Endothelial cell of umbilical vein (primary cell): ENCODE measurements around the gene NLRP9. TPM values are rescaled to one million over a fixed set of nuclear protein-coding genes. Genes with fewer than 3 reads are reported as not detected.

Source experiments
- BruUV-seq: library from RNA; stranded (reverse); fragments of 400-500 nt; replicated peaks from 2 replicates; lab custom pipeline; 2021; lab: Mats Ljungman, UMichigan
- CTCF ChIA-PET: fragments of 300-600, 350-600 bp; sonication (Branson Sonifier 250); formaldehyde crosslinking; loops from one replicate; lab custom pipeline; 2021; ENCODE audit warnings: antibody characterized with exemption, inconsistent platforms; lab: Charles Lee
- POLR2A ChIA-PET: fragments of 300-600, 350-600 bp; sonication (Branson Sonifier 250); formaldehyde crosslinking; loops from one replicate; lab custom pipeline; 2021; ENCODE audit warnings: antibody characterized with exemption, inconsistent platforms; lab: Charles Lee
- DNase-seq: peaks from one replicate; pipeline ENCODE4 v3.0.0-alpha.2; 2011; ENCODE audit warnings: low read depth, low spot score
- FAIRE-seq: peaks from 2 replicates; lab custom pipeline; 2011; peaks lifted over from hg19 to GRCh38; lab: Jason Lieb, UNC
- H2AFZ ChIP-seq: 2 replicates; pipeline ENCODE4 v1.6.0; 2012; ENCODE audit warnings: low read depth, low read length, control low read depth, inconsistent platforms
- H3K27ac ChIP-seq: 2 replicates; pipeline ENCODE4 v1.5.1; 2011; ENCODE audit warnings: low read depth, mild to moderate bottlenecking, control low read depth, low read length, moderate library complexity; ENCODE audit not compliant: insufficient read depth
- H3K27me3 ChIP-seq, 2 experiments: 2 replicates each; pipeline versions ENCODE4 v1.6.0 to v1.6.1; 2011; ENCODE audit warnings: low read length in 2 of 2, mixed read lengths in 1 of 2; ENCODE audit not compliant: control insufficient read depth in 2 of 2, insufficient read depth in 2 of 2
- H3K36me3 ChIP-seq, 2 experiments: 2 replicates in 1 of 2; 3 replicates in 1 of 2; pipeline ENCODE4 v1.5.1; 2011; ENCODE audit warnings: low read length in 2 of 2, mild to moderate bottlenecking in 1 of 2, moderate library complexity in 1 of 2; ENCODE audit not compliant: control insufficient read depth in 2 of 2, insufficient read depth in 2 of 2; ENCODE audit errors: extremely low read depth in 1 of 2
- H3K4me1 ChIP-seq: 3 replicates; pipeline ENCODE4 v1.5.1; 2011; ENCODE audit warnings: mild to moderate bottlenecking, low read length; ENCODE audit not compliant: control insufficient read depth, insufficient read depth; ENCODE audit errors: extremely low read depth
- H3K4me2 ChIP-seq: 2 replicates; pipeline ENCODE4 v1.6.1; 2011; ENCODE audit warnings: low read length, control low read depth, mixed read lengths; ENCODE audit not compliant: insufficient read depth
- H3K4me3 ChIP-seq, 3 experiments: fragments of 200-600 bp in 1 of 3; sonication (generic), shearing (Covaris generic) in 1 of 3; replicated peaks in 1 of 3; 2 replicates each; pipeline ENCODE4 v1.5.1; 2011 to 2016; ENCODE audit warnings: control low read depth in 3 of 3, low read length in 3 of 3, mild to moderate bottlenecking in 2 of 3, inconsistent platforms in 1 of 3, low read depth in 1 of 3, moderate library complexity in 1 of 3; ENCODE audit not compliant: insufficient read depth in 1 of 3
- H3K79me2 ChIP-seq: 2 replicates; pipeline ENCODE4 v1.6.0; 2012; ENCODE audit warnings: low read length, inconsistent platforms; ENCODE audit not compliant: control insufficient read depth, insufficient read depth
- H3K9ac ChIP-seq: replicated peaks from 2 replicates; pipeline ENCODE3; 2011; ENCODE audit warnings: low read length, control low read depth; ENCODE audit not compliant: insufficient read depth; ENCODE audit errors: extremely low read depth
- H3K9me1 ChIP-seq: replicated peaks from 3 replicates; pipeline ENCODE4 v1.6.0; 2011; ENCODE audit warnings: mild to moderate bottlenecking, low read length; ENCODE audit not compliant: control insufficient read depth, insufficient read depth; ENCODE audit errors: extremely low read depth
- H3K9me3 ChIP-seq: replicated peaks from 2 replicates; pipeline ENCODE4 v1.5.1; 2012; ENCODE audit warnings: low read length, inconsistent platforms; ENCODE audit not compliant: control insufficient read depth, insufficient read depth
- H4K20me1 ChIP-seq: replicated peaks from 2 replicates; pipeline ENCODE3; 2011; ENCODE audit warnings: mild to moderate bottlenecking, low read length; ENCODE audit not compliant: control insufficient read depth, insufficient read depth; ENCODE audit errors: extremely low read depth
- EZH2 ChIP-seq: IDR thresholded peaks from 2 replicates; pipeline ENCODE4 v1.6.1; 2012; ENCODE audit warnings: borderline replicate concordance, low read depth, mild to moderate bottlenecking, moderate library complexity, low read length, inconsistent platforms; ENCODE audit not compliant: severe bottlenecking
- FOS ChIP-seq: IDR thresholded peaks from 2 replicates; pipeline ENCODE4 v1.6.1; 2011; ENCODE audit warnings: mild to moderate bottlenecking, low read length, moderate library complexity, borderline replicate concordance; ENCODE audit not compliant: insufficient read depth
- GATA2 ChIP-seq: IDR thresholded peaks from 2 replicates; pipeline ENCODE4 v1.7.0; 2011; ENCODE audit warnings: low read depth, mild to moderate bottlenecking, moderate library complexity, mixed read lengths, low read length; ENCODE audit not compliant: insufficient read length, insufficient read depth
- JUN ChIP-seq: IDR thresholded peaks from 2 replicates; pipeline ENCODE4 v1.6.1; 2011; ENCODE audit warnings: borderline replicate concordance, low read depth; ENCODE audit not compliant: insufficient read length, insufficient read depth
- MYC ChIP-seq: IDR thresholded peaks from one replicate; pipeline ENCODE4 v1.6.1; 2011; ENCODE audit warnings: mild to moderate bottlenecking, low read depth, low read length
- POLR2A ChIP-seq: IDR thresholded peaks from 2 replicates; pipeline ENCODE4 v1.6.1; 2012; ENCODE audit warnings: low read depth, mild to moderate bottlenecking, control low read depth, low read length
- POLR2AphosphoS5 ChIP-seq: IDR thresholded peaks from 2 replicates; pipeline ENCODE4 v1.6.1; 2012; ENCODE audit warnings: low read depth, mild to moderate bottlenecking, control low read depth, low read length, moderate library complexity; ENCODE audit not compliant: insufficient read depth
- dilution Hi-C: fragments of 300-500 bp; cut with MboI; formaldehyde crosslinking; loops from one replicate; pipeline ENCODE4 v1.15.0; 2019; ENCODE audit warnings: low sequenced_read_pairs; ENCODE audit not compliant: extremely low pct_ligation_motif_present
- intact Hi-C: fragments of 100-400 bp; cut with micrococcal nuclease; formaldehyde crosslinking; loops from one replicate; pipeline ENCODE4 v1.10.0; 2022
- polyA plus RNA-seq, 4 experiments: library from polyadenylated mRNA; depleted of rRNA in 3 of 4; stranded (reverse) in 3 of 4; unstranded in 1 of 4; fragments of >200 nt; gene quantifications; 2 replicates each; pipeline versions ENCODE4 v1.2.1 to v1.2.3, GENCODE V29; 2011 to 2012; ENCODE audit warnings: missing spikeins in 1 of 4
- small RNA-seq: library from RNA; depleted of rRNA; stranded (forward); fragments of <200 nt; gene quantifications from one replicate; pipeline ENCODE3, GENCODE V24; 2012; ENCODE audit warnings: low replicate concordance, low read depth; ENCODE audit not compliant: insufficient read depth, insufficient read length
- total RNA-seq: library from RNA; stranded (reverse); gene quantifications from 2 replicates; pipeline ENCODE4 v1.2.3, GENCODE V29; 2021
- TF ChIP-seq, protein P1 (sequence below), 2 donors: IDR thresholded peaks; 1 replicate in 1 of 2; 2 replicates in 1 of 2; pipeline ENCODE4 v1.5.1; 2011; ENCODE audit warnings: low read length in 2 of 2, mild to moderate bottlenecking in 2 of 2, moderate library complexity in 2 of 2, control low read depth in 1 of 2, inconsistent platforms in 1 of 2, low read depth in 1 of 2; ENCODE audit not compliant: insufficient read depth in 1 of 2; ENCODE audit errors: extremely low read depth in 1 of 2
- TF ChIP-seq, protein P2 (sequence below): IDR thresholded peaks from 2 replicates; pipeline ENCODE4 v1.6.1; 2011; ENCODE audit not compliant: insufficient read depth, insufficient read length

Gene NLRP9
- total and polyA plus RNA-seq, 2 donors (not counting 3 experiments of a cell fraction or from before 2014, with no cell fraction given), result not detected

DNA sequence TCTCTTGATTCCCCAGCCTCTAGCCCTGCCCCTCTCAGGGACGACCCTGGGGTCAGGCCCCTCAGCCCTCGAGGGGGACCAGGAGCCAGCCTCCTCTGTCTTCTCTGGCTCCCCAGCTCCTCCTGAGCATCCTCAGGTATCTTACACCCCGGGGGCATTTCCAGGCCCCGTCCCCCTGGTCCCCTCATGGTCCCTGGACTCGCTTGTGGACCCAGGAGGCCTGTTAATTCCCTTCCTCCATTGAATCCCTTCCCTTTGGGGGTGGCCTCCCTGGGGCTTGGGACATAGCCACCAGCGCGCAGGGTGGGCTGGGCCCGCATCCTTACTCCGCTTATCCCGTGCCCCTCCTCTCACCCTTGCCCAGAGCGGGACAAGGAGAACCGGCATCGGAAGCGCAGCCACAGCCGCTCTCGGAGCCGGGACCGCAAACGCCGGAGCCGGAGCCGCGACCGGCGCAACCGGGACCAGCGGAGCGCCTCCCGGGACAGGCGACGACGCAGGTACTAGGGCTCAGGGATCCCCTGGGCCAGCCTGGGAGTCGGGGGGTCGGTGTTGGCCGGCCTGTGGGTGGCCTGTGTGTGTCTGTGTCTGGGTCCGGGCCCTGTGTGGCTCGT lies 79.2 kb downstream of the NLRP9 start:
- TF ChIP-seq POLR2AphosphoS5 (no peak), JUN (no peak), POLR2A (no peak), MYC (no peak), GATA2 (no peak), FOS (no peak), EZH2 (no peak)
- TF ChIP-seq, protein P1, sequence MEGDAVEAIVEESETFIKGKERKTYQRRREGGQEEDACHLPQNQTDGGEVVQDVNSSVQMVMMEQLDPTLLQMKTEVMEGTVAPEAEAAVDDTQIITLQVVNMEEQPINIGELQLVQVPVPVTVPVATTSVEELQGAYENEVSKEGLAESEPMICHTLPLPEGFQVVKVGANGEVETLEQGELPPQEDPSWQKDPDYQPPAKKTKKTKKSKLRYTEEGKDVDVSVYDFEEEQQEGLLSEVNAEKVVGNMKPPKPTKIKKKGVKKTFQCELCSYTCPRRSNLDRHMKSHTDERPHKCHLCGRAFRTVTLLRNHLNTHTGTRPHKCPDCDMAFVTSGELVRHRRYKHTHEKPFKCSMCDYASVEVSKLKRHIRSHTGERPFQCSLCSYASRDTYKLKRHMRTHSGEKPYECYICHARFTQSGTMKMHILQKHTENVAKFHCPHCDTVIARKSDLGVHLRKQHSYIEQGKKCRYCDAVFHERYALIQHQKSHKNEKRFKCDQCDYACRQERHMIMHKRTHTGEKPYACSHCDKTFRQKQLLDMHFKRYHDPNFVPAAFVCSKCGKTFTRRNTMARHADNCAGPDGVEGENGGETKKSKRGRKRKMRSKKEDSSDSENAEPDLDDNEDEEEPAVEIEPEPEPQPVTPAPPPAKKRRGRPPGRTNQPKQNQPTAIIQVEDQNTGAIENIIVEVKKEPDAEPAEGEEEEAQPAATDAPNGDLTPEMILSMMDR (IDR thresholded peaks at IDR 0.05; ENCODE audit: extremely low read depth in 1 of 2, insufficient read depth in 1 of 2, low read depth in 1 of 2, low read length in 2 of 2), result no peak
- TF ChIP-seq, protein P2, sequence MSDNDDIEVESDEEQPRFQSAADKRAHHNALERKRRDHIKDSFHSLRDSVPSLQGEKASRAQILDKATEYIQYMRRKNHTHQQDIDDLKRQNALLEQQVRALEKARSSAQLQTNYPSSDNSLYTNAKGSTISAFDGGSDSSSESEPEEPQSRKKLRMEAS, result no peak
- H4K20me1 ChIP-seq, result peaks cover 12% of the 10 kb centered on the region
- H3K4me1 ChIP-seq, result peaks cover 25% of the 10 kb centered on the region
- BruUV-seq, result no TSS peak
- H3K36me3 ChIP-seq, result peaks cover 11 to 42% of the 10 kb centered on the region in 2 experiments
- no peak overlapping the region for H3K4me3 ChIP-seq
- no peaks in the 10 kb centered on the region for H3K9me3 ChIP-seq
- no peak for DNase-seq
- no peak for FAIRE-seq
- H2AFZ ChIP-seq, result no peak overlapping the region
- no peak overlapping the region for H3K27ac ChIP-seq
- peaks cover 88% of the 10 kb centered on the region for H3K79me2 ChIP-seq
- intact Hi-C loops (loop anchor here (10.0 kb wide), 3 partner anchors 324 to 1194 kb away; partner anchors contain the start of genes KMT5C, LENG9 and ZNF787), dilution Hi-C loops (no loop called here)
- ChIA-PET CTCF (interaction anchor here (2.2 kb wide), 1 partner anchor 13 kb away, joined by 22 read pairs; no protein-coding TSS in a partner anchor), POLR2A (no interaction called here)
- no peaks in the 10 kb centered on the region for H3K27me3 ChIP-seq
- no peaks in the 10 kb centered on the region for H3K9me1 ChIP-seq
- H3K9ac ChIP-seq, result no peak overlapping the region
- no peak overlapping the region for H3K4me2 ChIP-seq

Small RNA genes lying within 50 kb of the gene (small RNA-seq; reads per million reads assigned to genes)
- gene AC010525.2, result not detected

Other genes starting within 250 kb of the NLRP9 start
- gene SSC5D, start 250.0 kb downstream of the NLRP9 start, total RNA-seq, result 1.0 and 1.3 TPM in 2 replicates
- gene SSC5D, start 250.0 kb downstream of the NLRP9 start, polyA plus RNA-seq, result 0.47 and 0.49 TPM in 2 replicates
- gene SBK2, start 201.3 kb downstream of the NLRP9 start, total RNA-seq, result not detected in 2 replicates
- not detected in 2 replicates for gene SBK2, start 201.3 kb downstream of the NLRP9 start, polyA plus RNA-seq
- 0.25 and 0.62 TPM in 2 replicates for gene SBK3, start 192.9 kb downstream of the NLRP9 start, total RNA-seq
- gene SBK3, start 192.9 kb downstream of the NLRP9 start, polyA plus RNA-seq, result 0.18 and 0.19 TPM in 2 replicates
- 15.7 and 15.9 TPM in 2 replicates for gene ZNF579, start 157.6 kb downstream of the NLRP9 start, total RNA-seq
- 9.9 and 11.6 TPM in 2 replicates for gene ZNF579, start 157.6 kb downstream of the NLRP9 start, polyA plus RNA-seq
- 14.7 and 15.6 TPM in 2 replicates for gene FIZ1, start 138.9 kb downstream of the NLRP9 start, total RNA-seq
- 6.6 and 7.0 TPM in 2 replicates for gene FIZ1, start 138.9 kb downstream of the NLRP9 start, polyA plus RNA-seq
- 14.2 and 15.2 TPM in 2 replicates for gene ZNF524, start 138.1 kb downstream of the NLRP9 start, total RNA-seq
- gene ZNF524, start 138.1 kb downstream of the NLRP9 start, polyA plus RNA-seq, result 15.4 and 22.5 TPM in 2 replicates
- 10.1 and 11.4 TPM in 2 replicates for gene ZNF865, start 132.8 kb downstream of the NLRP9 start, total RNA-seq
- gene ZNF865, start 132.8 kb downstream of the NLRP9 start, polyA plus RNA-seq, result 4.0 and 5.2 TPM in 2 replicates
- 4.9 and 7.1 TPM in 2 replicates for gene ZNF784, start 113.8 kb downstream of the NLRP9 start, total RNA-seq
- gene ZNF784, start 113.8 kb downstream of the NLRP9 start, polyA plus RNA-seq, result 4.9 and 5.6 TPM in 2 replicates
- 32.5 and 41.1 TPM in 2 replicates for gene ZNF580, start 97.4 kb downstream of the NLRP9 start, total RNA-seq
- gene ZNF580, start 97.4 kb downstream of the NLRP9 start, polyA plus RNA-seq, result 13.7 and 16.9 TPM in 2 replicates
- 27.8 and 31.4 TPM in 2 replicates for gene ZNF581, start 94.8 kb downstream of the NLRP9 start, total RNA-seq
- 32.3 and 37.0 TPM in 2 replicates for gene ZNF581, start 94.8 kb downstream of the NLRP9 start, polyA plus RNA-seq
- 11.8 and 13.2 TPM in 2 replicates for gene CCDC106, start 90.2 kb downstream of the NLRP9 start, total RNA-seq
- 12.0 and 17.8 TPM in 2 replicates for gene CCDC106, start 90.2 kb downstream of the NLRP9 start, polyA plus RNA-seq
- gene U2AF2, start 83.4 kb downstream of the NLRP9 start, total RNA-seq, result 246 and 259 TPM in 2 replicates
- 173 and 183 TPM in 2 replicates for gene U2AF2, start 83.4 kb downstream of the NLRP9 start, polyA plus RNA-seq
- 133 and 138 TPM in 2 replicates for gene EPN1, start 63.2 kb downstream of the NLRP9 start, total RNA-seq
- 76.9 and 87.2 TPM in 2 replicates for gene EPN1, start 63.2 kb downstream of the NLRP9 start, polyA plus RNA-seq
- not detected in 2 replicates for gene RFPL4A, start 20.7 kb upstream of the NLRP9 start, total RNA-seq
- gene RFPL4A, start 20.7 kb upstream of the NLRP9 start, polyA plus RNA-seq, result not detected in 2 replicates
- gene RFPL4AL1, start 30.7 kb upstream of the NLRP9 start, total RNA-seq, result not detected in 2 replicates
- not detected in 2 replicates for gene RFPL4AL1, start 30.7 kb upstream of the NLRP9 start, polyA plus RNA-seq
- gene NLRP11, start 93.6 kb upstream of the NLRP9 start, total RNA-seq, result not detected in 2 replicates
- not detected in 2 replicates for gene NLRP11, start 93.6 kb upstream of the NLRP9 start, polyA plus RNA-seq
- gene NLRP4, start 98.1 kb upstream of the NLRP9 start, total RNA-seq, result not detected in 2 replicates
- not detected in 2 replicates for gene NLRP4, start 98.1 kb upstream of the NLRP9 start, polyA plus RNA-seq
- not detected in 2 replicates for gene NLRP13, start 193.9 kb upstream of the NLRP9 start, total RNA-seq
- gene NLRP13, start 193.9 kb upstream of the NLRP9 start, polyA plus RNA-seq, result not detected in 2 replicates
- not detected in 2 replicates for gene NLRP8, start 209.4 kb upstream of the NLRP9 start, total RNA-seq
- not detected in 2 replicates for gene NLRP8, start 209.4 kb upstream of the NLRP9 start, polyA plus RNA-seq
- not detected in 2 replicates for gene NLRP5, start 248.4 kb upstream of the NLRP9 start, total RNA-seq
- gene NLRP5, start 248.4 kb upstream of the NLRP9 start, polyA plus RNA-seq, result not detected in 2 replicates